A549 (cell line): ENCODE results near the gene OLFM3.

ENCODE experiments used
- BCL3 ChIP-seq: fragments of >200 bp; sonication (Bioruptor Twin); formaldehyde crosslinking; IDR thresholded peaks from 3 replicates; pipeline ENCODE4 v1.6.1; 2016
- CTCF ChIP-seq: fragments of >200 bp; sonication (Bioruptor Twin); formaldehyde crosslinking; IDR thresholded peaks from 3 replicates; pipeline ENCODE4 v1.5.1; 2016
- ELK1 ChIP-seq: fragments of 150-350 bp; IDR thresholded peaks from 2 replicates; pipeline ENCODE4 v1.6.1; 2014; ENCODE audit warnings: low read depth, mild to moderate bottlenecking, low read length
- EP300 ChIP-seq, 2 experiments: fragments of >200 bp; sonication (Bioruptor Twin); formaldehyde crosslinking; IDR thresholded peaks; 2 replicates in 1 of 2; 3 replicates in 1 of 2; pipeline ENCODE4 v1.6.1; 2016 to 2017
- HMGXB4 ChIP-seq: fragments of 250-450 bp; sonication (Bioruptor Pico); IDR thresholded peaks from 2 replicates; pipeline ENCODE4 v1.5.0; 2021; ENCODE audit warnings: mild to moderate bottlenecking, moderate library complexity, borderline replicate concordance
- HOXA7 ChIP-seq: fragments of 250-450 bp; sonication (Bioruptor Pico); IDR thresholded peaks from 2 replicates; pipeline ENCODE4 v1.5.0; 2020; ENCODE audit warnings: mild to moderate bottlenecking, moderate library complexity
- HOXB13 ChIP-seq: fragments of 250-450 bp; sonication (Bioruptor Pico); IDR thresholded peaks from 2 replicates; pipeline ENCODE4 v1.5.0; 2020; ENCODE audit warnings: low read depth, mild to moderate bottlenecking, moderate library complexity
- JUN ChIP-seq, 2 experiments: fragments of >200 bp; sonication (Bioruptor Twin); formaldehyde crosslinking; IDR thresholded peaks; 2 replicates in 1 of 2; 3 replicates in 1 of 2; pipeline ENCODE4 v1.6.1; 2016 to 2017
- JUNB ChIP-seq: fragments of >200 bp; sonication (Bioruptor Twin); formaldehyde crosslinking; IDR thresholded peaks from 2 replicates; pipeline ENCODE4 v1.6.1; 2016
- POLR2A ChIP-seq: IDR thresholded peaks from 2 replicates; pipeline ENCODE4 v1.6.1; 2012; ENCODE audit warnings: mild to moderate bottlenecking, low read length
- POLR2AphosphoS2 ChIP-seq: conservative IDR thresholded peaks from 2 replicates; pipeline ENCODE4 v1.6.1; 2012; ENCODE audit warnings: low read length, improper control_type of control experiment, inconsistent platforms
- RFX5 ChIP-seq: fragments of 450-650 bp; IDR thresholded peaks from 2 replicates; pipeline ENCODE4 v1.7.1; 2014; ENCODE audit warnings: antibody characterized with exemption, mild to moderate bottlenecking, moderate library complexity
- SMC3 ChIP-seq: fragments of >200 bp; sonication (Bioruptor Twin); formaldehyde crosslinking; IDR thresholded peaks from 3 replicates; pipeline ENCODE4 v1.6.1; 2018; ENCODE audit warnings: inconsistent platforms
- ZFP36 ChIP-seq: fragments of 450-650 bp; IDR thresholded peaks from 2 replicates; pipeline ENCODE4 v1.6.1; 2014; ENCODE audit warnings: borderline replicate concordance; ENCODE audit not compliant: partially characterized antibody

- TF ChIP-seq BCL3 = no peak
- TF ChIP-seq POLR2A = no peak
- no peak for TF ChIP-seq HOXA7 (CRISPR knock-in tag)
- no peak for TF ChIP-seq JUNB
- TF ChIP-seq HMGXB4 (CRISPR knock-in tag) = no peak
- no peak for TF ChIP-seq POLR2AphosphoS2
- TF ChIP-seq HOXB13 (CRISPR knock-in tag) = no peak
- TF ChIP-seq RFX5 = no peak
- TF ChIP-seq ELK1 = no peak
- TF ChIP-seq CTCF = no peak
- no peak for TF ChIP-seq JUN (IDR thresholded peaks at IDR 0.05)
- no peak for TF ChIP-seq ZFP36
- no peak for TF ChIP-seq SMC3
- no peak for TF ChIP-seq EP300 (IDR thresholded peaks at IDR 0.05)
Observed at GRCh38 chr1:101905283-101905835, 91.4 kb downstream of the OLFM3 start.
